Ovary (tissue), 3 donors: ENCODE results near the gene GRK5.

Source experiments
- CTCF ChIP-seq, 3 donors: fragments of 450-650 bp in 2 of 3; fragments of 200-600 bp in 1 of 3; IDR thresholded peaks; one replicate each; pipeline versions ENCODE4 v1.5.1 to v1.8.0; 2016 to 2022; ENCODE audit warnings: antibody characterized with exemption in 3 of 3, mild to moderate bottlenecking in 1 of 3
- POLR2A ChIP-seq: fragments of 450-650 bp; IDR thresholded peaks from one replicate; pipeline ENCODE4 v1.6.1; 2017; ENCODE audit warnings: antibody characterized with exemption, mild to moderate bottlenecking, moderate library complexity
- donor health status: DM: no; HTN: no; CAD: no.

- no peak for TF ChIP-seq CTCF (IDR thresholded peaks at IDR 0.05)
- TF ChIP-seq POLR2A = no peak
These were observed 82.0 kb downstream of the GRK5 start for GRCh38 chr10:119289227-119289920.
